ENCODE results near the gene SLC13A5.

SLC13A5 gene

DNA sequence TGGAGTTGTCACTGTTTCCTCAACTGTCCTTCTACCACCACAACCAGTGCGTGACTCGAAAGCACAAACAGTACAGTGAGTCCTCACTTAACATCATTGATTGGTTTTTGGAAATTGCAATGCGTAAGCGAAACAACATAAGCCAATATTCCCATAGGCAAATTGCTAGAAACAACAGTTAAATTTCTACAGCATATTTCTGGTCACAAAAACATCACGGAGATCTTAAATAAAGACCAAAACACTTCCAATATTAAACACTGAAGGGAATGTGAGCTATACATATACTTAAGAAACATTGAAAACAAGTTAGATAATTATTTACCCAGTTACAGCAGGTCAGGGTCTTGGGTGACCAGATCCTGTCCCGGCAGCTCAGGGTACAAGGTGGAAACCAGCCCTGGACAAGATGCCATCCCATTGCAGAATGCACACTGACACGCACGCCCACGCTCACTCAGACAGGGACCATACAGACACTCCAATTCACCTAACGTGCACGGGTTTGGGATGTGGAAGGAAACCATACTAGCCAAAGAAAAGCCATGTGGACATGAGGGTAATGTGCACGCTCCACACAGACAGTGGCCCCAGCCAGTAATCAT, 4.7 kb downstream of the SLC13A5 start:
- H3K9me3 ChIP-seq (ENCODE audit: insufficient read depth, low read depth, low read length), result no peaks in the 10 kb centered on the region
- H3K36me3 ChIP-seq (ENCODE audit: insufficient read depth, low read depth, low read length), result no peaks in the 10 kb centered on the region
- no peak overlapping the region for H3K9ac ChIP-seq (ENCODE audit: low read depth, low read length)
- H3K27ac ChIP-seq (ENCODE audit: low read length), result no peak overlapping the region
- no peak overlapping the region for H3K4me3 ChIP-seq (ENCODE audit: low read length)
- H3K4me1 ChIP-seq (ENCODE audit: insufficient read depth, low read length), result peaks cover 8% of the 10 kb centered on the region
- peaks cover 26% of the 10 kb centered on the region for H3K27me3 ChIP-seq (ENCODE audit: insufficient read depth, low read length)

DNA sequence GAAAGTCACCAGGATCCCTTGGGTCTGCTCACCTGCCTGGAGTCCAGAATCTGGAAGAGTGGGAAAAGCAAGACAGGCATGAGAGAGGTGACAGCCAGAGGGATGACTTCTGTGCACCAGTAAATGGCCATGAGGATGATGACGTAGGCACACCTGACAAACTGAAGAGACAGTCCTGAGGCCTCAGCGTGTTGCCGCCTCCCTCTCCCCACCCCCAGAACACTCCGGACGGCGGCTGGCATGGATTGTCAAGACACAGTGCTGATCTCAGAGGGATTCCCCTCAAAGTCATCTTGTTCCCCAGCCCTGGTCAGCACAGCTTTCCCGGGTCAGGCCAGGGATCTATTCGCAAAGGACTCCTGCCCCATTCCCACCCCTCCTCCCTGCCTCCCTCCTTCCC, 6.2 kb downstream of the SLC13A5 start:
- Histone ChIP-seq H3K9ac (ENCODE audit: low read depth, low read length) (no peak overlapping the region), H3K27me3 (ENCODE audit: insufficient read depth, low read length) (peaks cover 11% of the 10 kb centered on the region), H3K27ac (ENCODE audit: low read length) (no peak overlapping the region), H3K4me3 (ENCODE audit: low read length) (no peak overlapping the region), H3K36me3 (ENCODE audit: insufficient read depth, low read depth, low read length) (no peaks in the 10 kb centered on the region), H3K9me3 (ENCODE audit: insufficient read depth, low read depth, low read length) (no peaks in the 10 kb centered on the region), H3K4me1 (ENCODE audit: insufficient read depth, low read length) (peaks cover 3% of the 10 kb centered on the region)

DNA sequence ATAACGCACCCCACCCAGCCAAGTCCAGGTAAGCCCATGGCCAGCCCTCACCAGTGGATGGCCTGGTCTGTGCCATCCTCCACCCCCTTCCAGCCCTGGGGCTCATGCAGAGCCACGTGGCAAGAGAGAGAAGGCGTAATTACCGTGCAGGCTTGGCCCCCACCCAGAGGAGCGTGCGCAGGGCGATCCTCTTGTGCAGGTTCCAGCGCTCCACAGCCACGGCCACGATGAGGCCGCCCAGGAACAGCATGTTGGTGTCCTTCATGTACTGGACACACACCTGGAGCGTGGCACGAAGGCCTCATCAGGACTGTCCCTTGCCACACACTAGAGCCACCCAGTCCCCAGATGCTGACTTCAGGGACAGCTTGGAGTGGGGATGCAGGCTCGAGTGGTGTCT, 6.7 kb downstream of the SLC13A5 start:
- Histone ChIP-seq H3K36me3 (ENCODE audit: insufficient read depth, low read depth, low read length) (no peaks in the 10 kb centered on the region), H3K9me3 (ENCODE audit: insufficient read depth, low read depth, low read length) (no peaks in the 10 kb centered on the region), H3K4me3 (ENCODE audit: low read length) (no peak overlapping the region), H3K27ac (ENCODE audit: low read length) (no peak overlapping the region), H3K4me1 (ENCODE audit: insufficient read depth, low read length) (no peaks in the 10 kb centered on the region), H3K9ac (ENCODE audit: low read depth, low read length) (no peak overlapping the region), H3K27me3 (ENCODE audit: insufficient read depth, low read length) (peaks cover 6% of the 10 kb centered on the region)

DNA sequence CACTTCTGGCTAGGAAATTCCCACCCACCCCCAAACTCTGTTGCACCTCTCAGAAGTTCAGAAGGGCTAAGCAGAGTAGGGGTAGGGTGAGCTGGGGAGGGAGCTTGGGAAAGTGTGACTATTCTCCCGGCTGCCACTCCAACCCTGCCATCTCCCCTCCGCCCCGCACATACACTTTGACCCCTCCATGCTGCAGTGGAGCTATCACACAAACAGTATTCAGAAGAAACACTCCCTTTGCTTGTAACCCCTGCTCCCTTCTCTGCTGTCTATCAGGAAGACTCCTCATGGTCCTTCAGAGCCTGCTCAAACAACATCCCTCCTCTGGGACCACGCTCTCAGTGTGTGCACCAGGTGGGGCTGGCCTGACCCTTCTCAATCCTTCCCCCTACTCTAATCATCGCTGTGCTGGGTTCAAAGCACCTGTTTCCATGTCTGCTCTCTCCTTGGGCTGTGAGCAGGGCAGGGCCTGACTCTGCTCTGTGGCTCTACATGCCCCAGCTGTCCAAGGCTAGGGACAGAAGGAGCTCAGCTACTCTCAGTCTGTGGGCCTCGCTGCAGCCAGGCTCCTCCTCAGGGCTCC, 8.6 kb downstream of the SLC13A5 start:
- Histone ChIP-seq H3K27ac (ENCODE audit: low read length) (no peak overlapping the region), H3K9ac (ENCODE audit: low read depth, low read length) (no peak overlapping the region), H3K9me3 (ENCODE audit: insufficient read depth, low read depth, low read length) (no peaks in the 10 kb centered on the region), H3K36me3 (ENCODE audit: insufficient read depth, low read depth, low read length) (no peaks in the 10 kb centered on the region), H3K4me3 (ENCODE audit: low read length) (no peak overlapping the region), H3K27me3 (ENCODE audit: insufficient read depth, low read length) (no peaks in the 10 kb centered on the region; the same call in 1 of the 2 replicates), H3K4me1 (ENCODE audit: insufficient read depth, low read length) (no peaks in the 10 kb centered on the region)

DNA sequence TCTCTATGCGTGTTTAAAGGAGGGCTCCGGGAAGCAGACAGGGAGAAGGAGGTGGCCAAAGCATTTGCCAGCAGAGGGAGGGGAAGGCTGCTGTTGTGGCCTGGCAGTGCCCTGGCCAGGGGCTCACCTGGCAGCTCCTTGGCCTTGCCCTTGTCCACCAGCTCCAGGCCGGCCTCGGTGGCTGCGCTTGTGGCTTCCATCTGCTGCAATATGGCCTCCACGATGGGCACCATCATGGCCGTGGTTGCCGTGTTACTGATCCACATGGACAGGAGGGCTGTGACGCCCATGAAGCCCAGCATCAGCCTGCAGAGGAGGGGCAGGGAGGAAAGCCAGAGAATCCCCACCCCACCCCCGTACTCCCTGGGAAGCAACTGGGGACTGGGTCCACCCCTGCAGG, 9.4 kb downstream of the SLC13A5 start:
- H3K27me3 ChIP-seq (ENCODE audit: insufficient read depth, low read length), result no peaks in the 10 kb centered on the region; the same call in 1 of the 2 replicates
- no peak overlapping the region for H3K9ac ChIP-seq (ENCODE audit: low read depth, low read length)
- H3K4me1 ChIP-seq (ENCODE audit: insufficient read depth, low read length), result no peaks in the 10 kb centered on the region
- no peaks in the 10 kb centered on the region for H3K36me3 ChIP-seq (ENCODE audit: insufficient read depth, low read depth, low read length)
- no peak overlapping the region for H3K27ac ChIP-seq (ENCODE audit: low read length)
- no peaks in the 10 kb centered on the region for H3K9me3 ChIP-seq (ENCODE audit: insufficient read depth, low read depth, low read length)
- no peak overlapping the region for H3K4me3 ChIP-seq (ENCODE audit: low read length)

DNA sequence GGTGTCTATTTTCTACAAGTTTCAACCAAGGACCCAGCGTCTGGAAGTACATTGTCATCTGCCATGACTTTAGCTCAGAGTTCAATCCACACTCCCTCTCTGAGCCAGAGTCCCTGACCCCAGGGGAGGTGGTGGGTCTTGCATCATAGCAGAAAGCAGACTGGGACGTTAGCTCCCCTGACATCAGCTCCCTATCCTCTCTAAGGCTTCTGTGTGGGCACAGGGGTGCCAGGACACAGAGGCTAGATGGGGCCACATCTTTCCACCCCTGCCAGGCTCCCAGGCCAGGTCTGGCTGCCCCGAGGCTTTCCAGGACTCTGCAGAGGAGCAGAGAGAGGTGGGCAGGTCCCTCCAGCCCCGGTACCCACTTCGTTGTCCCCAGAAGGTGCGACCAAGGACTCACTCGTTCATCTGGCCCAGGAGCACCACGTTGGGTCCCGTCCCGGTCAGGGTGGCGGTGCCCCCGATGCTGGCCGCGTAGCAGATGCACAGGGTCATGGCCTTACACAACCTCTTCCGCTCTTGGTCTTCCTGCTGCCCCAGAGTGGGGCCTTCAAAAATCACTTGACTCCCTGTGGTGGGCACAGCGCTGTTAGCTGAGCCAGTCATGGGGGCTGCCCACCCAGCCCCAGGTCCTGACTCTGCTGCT, 10.5 kb downstream of the SLC13A5 start:
- no peaks in the 10 kb centered on the region for H3K4me1 ChIP-seq (ENCODE audit: insufficient read depth, low read length)
- H3K9ac ChIP-seq (ENCODE audit: low read depth, low read length), result no peak overlapping the region
- H3K27ac ChIP-seq (ENCODE audit: low read length), result no peak overlapping the region
- no peaks in the 10 kb centered on the region for H3K36me3 ChIP-seq (ENCODE audit: insufficient read depth, low read depth, low read length)
- no peaks in the 10 kb centered on the region for H3K9me3 ChIP-seq (ENCODE audit: insufficient read depth, low read depth, low read length)
- H3K4me3 ChIP-seq (ENCODE audit: low read length), result no peak overlapping the region
- no peaks in the 10 kb centered on the region; the same call in 1 of the 2 replicates for H3K27me3 ChIP-seq (ENCODE audit: insufficient read depth, low read length)

DNA sequence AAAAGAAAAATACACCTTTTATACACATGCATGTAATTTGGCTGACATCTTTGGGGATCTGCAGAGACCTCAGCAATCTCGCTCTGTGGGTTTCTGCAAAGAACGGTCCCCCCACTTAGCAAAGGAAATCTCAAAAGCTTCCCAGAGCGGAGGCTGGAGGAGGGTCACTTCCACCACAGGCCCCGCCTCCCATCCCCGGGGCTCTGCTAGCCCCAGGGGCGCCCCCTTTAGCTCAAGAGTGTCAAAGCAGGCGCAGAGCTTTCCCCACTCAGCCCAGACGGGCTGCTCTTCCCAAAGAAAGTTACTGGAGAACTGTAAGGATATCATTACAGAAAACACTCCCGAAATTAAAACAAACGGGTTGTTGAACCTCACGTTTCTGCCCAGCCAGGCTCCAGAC, 11.4 kb downstream of the SLC13A5 start:
- H3K27me3 ChIP-seq (ENCODE audit: insufficient read depth, low read length), result no peaks in the 10 kb centered on the region; the same call in 1 of the 2 replicates
- H3K4me3 ChIP-seq (ENCODE audit: low read length), result no peak overlapping the region
- H3K27ac ChIP-seq (ENCODE audit: low read length), result no peak overlapping the region
- H3K9ac ChIP-seq (ENCODE audit: low read depth, low read length), result no peak overlapping the region
- no peaks in the 10 kb centered on the region for H3K9me3 ChIP-seq (ENCODE audit: insufficient read depth, low read depth, low read length)
- H3K36me3 ChIP-seq (ENCODE audit: insufficient read depth, low read depth, low read length), result no peaks in the 10 kb centered on the region
- no peaks in the 10 kb centered on the region for H3K4me1 ChIP-seq (ENCODE audit: insufficient read depth, low read length)

DNA sequence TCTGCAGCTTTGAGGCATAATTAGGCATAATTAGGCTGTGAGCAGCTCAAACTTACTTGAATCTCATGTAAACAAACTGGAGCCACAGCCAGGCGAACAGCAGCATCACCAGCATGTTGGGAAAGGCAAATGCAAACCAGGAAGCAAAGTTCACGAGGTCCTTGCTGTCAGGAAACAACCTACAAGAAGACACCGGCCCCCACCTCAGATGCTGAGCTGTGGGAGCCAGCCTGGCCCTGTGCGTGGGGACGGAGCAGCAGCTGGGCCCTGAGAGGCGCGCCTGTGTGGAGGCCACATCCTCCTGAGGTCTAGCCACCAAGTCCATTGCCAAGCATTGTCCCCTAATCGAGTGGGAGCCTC, 12.2 kb downstream of the SLC13A5 start:
- no peaks in the 10 kb centered on the region for H3K9me3 ChIP-seq (ENCODE audit: insufficient read depth, low read depth, low read length)
- H3K27me3 ChIP-seq (ENCODE audit: insufficient read depth, low read length), result no peaks in the 10 kb centered on the region; the same call in 1 of the 2 replicates
- H3K4me3 ChIP-seq (ENCODE audit: low read length), result no peak overlapping the region
- H3K27ac ChIP-seq (ENCODE audit: low read length), result no peak overlapping the region
- no peaks in the 10 kb centered on the region for H3K36me3 ChIP-seq (ENCODE audit: insufficient read depth, low read depth, low read length)
- H3K9ac ChIP-seq (ENCODE audit: low read depth, low read length), result no peak overlapping the region
- H3K4me1 ChIP-seq (ENCODE audit: insufficient read depth, low read length), result no peaks in the 10 kb centered on the region

DNA sequence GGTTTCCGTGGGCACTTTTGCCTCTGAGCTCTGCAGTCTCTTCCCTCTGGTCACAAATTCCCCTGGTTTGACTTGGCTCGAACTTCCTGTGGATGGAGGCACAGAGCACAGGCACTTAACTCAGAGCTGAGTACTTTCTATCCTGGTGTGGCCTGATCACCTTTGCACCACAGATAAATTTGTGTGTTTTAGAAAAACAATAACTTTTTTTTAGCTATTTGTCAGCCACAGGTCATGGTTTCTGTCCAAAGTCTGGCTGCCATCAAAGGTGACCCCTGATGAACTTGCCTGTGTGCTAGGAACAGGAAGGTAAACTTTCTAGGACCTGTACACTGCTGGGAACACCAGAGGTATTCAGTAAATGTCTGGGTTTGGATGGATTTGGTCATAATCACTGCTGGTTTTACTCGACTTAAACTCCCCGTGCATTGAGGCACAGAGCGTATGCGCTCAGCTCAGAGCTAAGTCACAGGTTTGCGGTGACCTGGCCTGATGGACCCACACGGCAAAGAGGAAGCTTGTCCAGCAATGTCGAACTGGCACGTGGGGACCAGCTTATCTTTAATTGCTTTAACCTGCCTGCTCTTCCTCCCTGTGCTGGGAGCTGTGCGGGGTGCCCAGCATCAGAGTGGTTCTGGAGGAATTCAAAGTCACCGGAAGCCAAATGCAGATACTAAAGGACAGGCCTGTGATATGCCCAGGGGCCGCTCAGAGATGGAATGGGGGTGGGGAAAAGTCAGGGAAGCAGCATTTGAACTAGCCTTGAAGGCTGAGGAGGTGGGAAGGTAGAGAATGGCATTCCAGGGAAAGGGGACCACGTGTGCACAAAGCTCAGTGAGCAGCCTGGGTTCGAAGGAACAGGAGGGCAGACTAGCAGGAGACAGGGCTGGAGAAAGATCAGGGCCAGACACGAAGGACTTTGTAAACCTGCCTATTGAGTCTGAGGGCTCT, 12.9 kb downstream of the SLC13A5 start:
- H3K4me1 ChIP-seq (ENCODE audit: insufficient read depth, low read length), result no peaks in the 10 kb centered on the region
- H3K4me3 ChIP-seq (ENCODE audit: low read length), result no peak overlapping the region
- H3K36me3 ChIP-seq (ENCODE audit: insufficient read depth, low read depth, low read length), result no peaks in the 10 kb centered on the region
- H3K27me3 ChIP-seq (ENCODE audit: insufficient read depth, low read length), result no peaks in the 10 kb centered on the region; the same call in 1 of the 2 replicates
- no peak overlapping the region for H3K9ac ChIP-seq (ENCODE audit: low read depth, low read length)
- no peak overlapping the region for H3K27ac ChIP-seq (ENCODE audit: low read length)
- H3K9me3 ChIP-seq (ENCODE audit: insufficient read depth, low read depth, low read length), result no peaks in the 10 kb centered on the region

DNA sequence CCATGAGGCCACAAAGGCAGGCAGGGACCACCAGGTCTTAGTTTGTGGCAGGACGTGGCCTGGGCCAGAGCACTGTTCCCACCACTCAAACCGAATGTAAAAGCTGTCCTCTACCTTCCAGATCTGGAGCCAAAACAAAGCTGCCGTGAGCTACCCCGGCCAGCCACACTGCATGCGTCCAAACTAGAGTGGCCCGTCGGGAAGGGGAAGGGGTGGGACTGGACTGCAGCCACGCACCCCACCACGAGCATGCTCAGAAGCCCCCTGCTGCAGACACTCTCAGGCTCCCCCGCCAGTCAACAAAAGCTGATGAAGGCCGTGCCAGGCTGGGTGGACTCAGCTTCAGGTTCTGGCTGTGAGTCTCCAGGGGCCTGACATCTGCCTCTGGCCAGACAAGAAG, 15.2 kb downstream of the SLC13A5 start:
- no peaks in the 10 kb centered on the region for H3K9me3 ChIP-seq (ENCODE audit: insufficient read depth, low read depth, low read length)
- H3K36me3 ChIP-seq (ENCODE audit: insufficient read depth, low read depth, low read length), result no peaks in the 10 kb centered on the region
- H3K9ac ChIP-seq (ENCODE audit: low read depth, low read length), result no peak overlapping the region

DNA sequence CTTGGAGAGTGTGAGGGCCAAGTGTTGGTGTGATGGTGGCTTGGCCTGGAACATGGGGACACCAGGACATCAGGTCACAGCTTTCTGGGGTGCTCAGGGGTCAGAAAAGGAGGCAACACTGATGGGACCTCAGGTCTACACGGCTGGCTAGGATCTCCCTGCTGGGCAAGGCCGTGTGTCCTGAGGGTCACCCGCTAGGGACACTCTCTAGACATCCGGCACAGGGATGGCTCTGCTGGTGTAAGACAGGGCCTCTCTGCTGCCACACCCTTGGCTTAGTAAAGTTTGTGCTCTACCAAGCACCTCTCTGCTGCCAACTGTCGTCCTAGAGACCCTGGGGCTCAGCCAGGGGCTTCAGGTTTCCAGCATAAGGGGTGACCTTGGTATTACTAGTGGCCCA, 16.3 kb downstream of the SLC13A5 start:
- Histone ChIP-seq H3K27me3 (ENCODE audit: insufficient read depth, low read length) (peaks cover 3% of the 10 kb centered on the region; the same call in 1 of the 2 replicates), H3K9ac (ENCODE audit: low read depth, low read length) (no peak overlapping the region), H3K4me1 (ENCODE audit: insufficient read depth, low read length) (no peaks in the 10 kb centered on the region), H3K4me3 (ENCODE audit: low read length) (no peak overlapping the region), H3K27ac (ENCODE audit: low read length) (no peak overlapping the region), H3K9me3 (ENCODE audit: insufficient read depth, low read depth, low read length) (no peaks in the 10 kb centered on the region), H3K36me3 (ENCODE audit: insufficient read depth, low read depth, low read length) (no peaks in the 10 kb centered on the region)

More for the DNA sequence above, 15.2 kb downstream of the SLC13A5 start:
- Histone ChIP-seq H3K4me1 (ENCODE audit: insufficient read depth, low read length) (no peaks in the 10 kb centered on the region), H3K4me3 (ENCODE audit: low read length) (no peak overlapping the region), H3K27ac (ENCODE audit: low read length) (no peak overlapping the region), H3K27me3 (ENCODE audit: insufficient read depth, low read length) (no peaks in the 10 kb centered on the region)
